Right lobe of liver (tissue), 4 donors: Measurements from ENCODE around the gene SSC5D.

ENCODE experiments used
- CTCF ChIP-seq, 4 donors: fragments of 200-600 bp in 3 of 4; fragments of 450-650 bp in 1 of 4; IDR thresholded peaks; one replicate each; pipeline versions ENCODE4 v1.5.1 to v1.8.0; 2016 to 2022; ENCODE audit warnings: antibody characterized with exemption in 4 of 4, mild to moderate bottlenecking in 2 of 4
- POLR2A ChIP-seq: fragments of 450-650 bp; IDR thresholded peaks from one replicate; pipeline ENCODE4 v1.6.1; 2017; ENCODE audit warnings: antibody characterized with exemption, mild to moderate bottlenecking
- donor health status: DM: no; HTN: no; CAD: no.
- donor health status: DM: no; HTN: no; CAD: no.
- donor health status: DM: no; HTN: yes; CAD: no.

- TF ChIP-seq CTCF (IDR thresholded peaks at IDR 0.05) (no peak), POLR2A (no peak)
Observed at GRCh38 chr19:55487924-55488687, at the start of gene SSC5D.
